ENCODE data around the gene MPP2. TPM values are rescaled to one million over a fixed set of nuclear protein-coding genes. Genes with fewer than 3 reads are reported as not detected.

The MPP2 gene, protein sequence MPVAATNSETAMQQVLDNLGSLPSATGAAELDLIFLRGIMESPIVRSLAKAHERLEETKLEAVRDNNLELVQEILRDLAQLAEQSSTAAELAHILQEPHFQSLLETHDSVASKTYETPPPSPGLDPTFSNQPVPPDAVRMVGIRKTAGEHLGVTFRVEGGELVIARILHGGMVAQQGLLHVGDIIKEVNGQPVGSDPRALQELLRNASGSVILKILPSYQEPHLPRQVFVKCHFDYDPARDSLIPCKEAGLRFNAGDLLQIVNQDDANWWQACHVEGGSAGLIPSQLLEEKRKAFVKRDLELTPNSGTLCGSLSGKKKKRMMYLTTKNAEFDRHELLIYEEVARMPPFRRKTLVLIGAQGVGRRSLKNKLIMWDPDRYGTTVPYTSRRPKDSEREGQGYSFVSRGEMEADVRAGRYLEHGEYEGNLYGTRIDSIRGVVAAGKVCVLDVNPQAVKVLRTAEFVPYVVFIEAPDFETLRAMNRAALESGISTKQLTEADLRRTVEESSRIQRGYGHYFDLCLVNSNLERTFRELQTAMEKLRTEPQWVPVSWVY
- 0.21 and 0.96 TPM in 2 replicates for total RNA-seq

DNA sequence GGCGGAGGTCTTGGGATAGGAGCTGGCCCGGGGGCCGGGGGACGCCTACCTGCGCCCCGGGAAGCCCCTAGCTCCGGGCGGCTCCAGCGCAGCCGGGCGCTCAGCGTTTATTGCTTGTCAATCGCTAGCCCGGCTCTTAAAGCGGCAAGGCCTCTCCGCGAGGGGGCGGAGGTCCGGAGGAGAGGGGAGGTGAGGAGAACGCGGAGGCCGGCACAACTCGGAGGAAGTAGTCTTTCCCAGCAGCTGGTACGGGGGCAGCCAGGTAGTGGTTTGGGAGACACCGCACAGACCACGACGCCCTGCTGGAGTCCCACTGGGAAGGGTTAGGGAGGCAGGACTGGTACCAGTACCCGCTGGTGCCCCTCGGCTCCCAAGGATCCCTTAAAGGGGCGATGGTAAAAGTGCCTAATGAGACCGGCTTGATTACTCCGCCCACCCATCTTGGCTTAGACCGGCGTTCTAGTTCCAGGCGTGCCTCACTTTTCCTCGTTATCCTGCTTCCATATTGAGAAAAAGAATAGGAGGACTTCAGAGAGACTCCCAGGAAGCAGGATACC, at the start of gene MPP2:
MPP2 (minus strand) TSS at position 112 of the 557 bp plus-strand sequence. CDS start 3,076 bp downstream, outside the sequence.

DNA sequence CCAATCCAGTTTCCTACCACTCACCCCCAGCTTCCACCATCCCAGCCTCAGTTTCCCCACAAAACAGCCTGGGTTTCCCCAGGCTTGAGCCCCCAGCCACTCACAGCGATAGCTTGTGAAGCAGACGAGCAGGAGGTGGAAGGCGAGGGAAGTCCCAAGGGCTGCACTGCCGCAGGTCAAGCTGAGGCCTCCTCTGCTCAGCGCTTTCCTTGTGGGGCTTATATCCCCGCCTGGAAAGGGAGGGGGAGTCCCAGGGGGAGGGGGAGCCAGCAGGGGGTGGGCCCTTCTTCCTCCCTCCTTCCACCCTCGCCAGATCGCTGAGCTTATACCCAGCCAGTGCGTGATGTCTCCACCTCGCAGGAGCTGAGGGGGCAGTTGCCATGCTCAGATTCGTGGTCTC, 46.4 kb upstream of the MPP2 start, which contains the start of gene PYY:
PYY (minus strand) TSS at position 195 of the 400 bp plus-strand sequence. CDS start 457 bp downstream, outside the sequence.

DNA sequence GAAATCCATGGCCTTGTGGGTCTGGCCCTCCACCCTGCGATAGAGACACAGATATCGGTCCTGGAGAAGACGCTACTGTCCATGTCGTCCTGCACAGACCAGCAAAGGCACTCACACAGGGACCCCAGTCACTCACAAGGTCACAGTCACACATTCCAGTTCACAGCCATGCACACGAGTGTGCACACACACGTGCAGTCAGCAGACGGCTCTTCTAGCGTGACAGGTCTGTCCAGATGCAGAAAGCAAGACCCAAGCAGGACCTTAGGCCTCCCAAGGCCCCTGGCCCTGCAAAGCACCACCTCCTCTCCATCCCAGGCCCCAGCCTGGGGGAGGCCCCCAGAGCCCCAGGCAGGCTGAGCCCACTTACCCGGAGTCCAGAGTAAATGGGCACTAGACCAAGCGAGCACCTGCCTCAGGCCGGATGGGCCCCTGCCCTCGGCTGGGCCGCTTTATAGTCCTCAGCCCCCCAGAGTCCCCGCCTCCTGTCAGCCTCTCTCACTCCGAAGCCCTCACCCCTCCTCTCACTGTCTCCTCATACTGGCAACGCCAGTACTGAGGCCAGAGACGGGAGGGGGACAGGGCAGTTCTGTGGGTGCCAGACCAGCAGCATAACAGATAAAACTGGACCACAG, 34.8 kb upstream of the MPP2 start, which contains the start of gene PPY:
PPY (minus strand) TSS at position 426 of the 635 bp plus-strand sequence. CDS start 822 bp downstream, outside the sequence.

DNA sequence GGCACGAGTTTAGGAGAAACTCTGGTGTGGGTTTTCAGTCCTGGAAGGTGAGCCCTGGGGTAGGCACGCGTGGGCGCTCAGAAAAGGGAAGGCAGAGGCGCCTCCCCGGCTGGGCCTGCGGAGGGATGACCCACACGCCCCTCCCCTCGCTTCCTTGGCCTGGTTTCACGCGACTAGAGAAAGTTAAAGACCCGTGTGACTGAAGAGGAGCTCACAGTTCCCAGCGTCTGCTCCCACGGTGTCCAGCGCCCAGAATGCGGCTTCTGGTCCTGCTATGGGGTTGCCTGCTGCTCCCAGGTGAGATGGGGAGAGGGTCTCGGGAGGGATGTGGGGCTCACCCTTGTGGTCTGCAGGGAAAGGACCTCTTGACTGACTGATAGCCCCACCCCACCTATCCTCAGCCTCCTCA, 60.4 kb downstream of the MPP2 start, which contains the start of gene CD300LG:
CD300LG (plus strand) TSS at position 214 of the 409 bp plus-strand sequence; CDS start at position 255, 41 bp downstream.

DNA sequence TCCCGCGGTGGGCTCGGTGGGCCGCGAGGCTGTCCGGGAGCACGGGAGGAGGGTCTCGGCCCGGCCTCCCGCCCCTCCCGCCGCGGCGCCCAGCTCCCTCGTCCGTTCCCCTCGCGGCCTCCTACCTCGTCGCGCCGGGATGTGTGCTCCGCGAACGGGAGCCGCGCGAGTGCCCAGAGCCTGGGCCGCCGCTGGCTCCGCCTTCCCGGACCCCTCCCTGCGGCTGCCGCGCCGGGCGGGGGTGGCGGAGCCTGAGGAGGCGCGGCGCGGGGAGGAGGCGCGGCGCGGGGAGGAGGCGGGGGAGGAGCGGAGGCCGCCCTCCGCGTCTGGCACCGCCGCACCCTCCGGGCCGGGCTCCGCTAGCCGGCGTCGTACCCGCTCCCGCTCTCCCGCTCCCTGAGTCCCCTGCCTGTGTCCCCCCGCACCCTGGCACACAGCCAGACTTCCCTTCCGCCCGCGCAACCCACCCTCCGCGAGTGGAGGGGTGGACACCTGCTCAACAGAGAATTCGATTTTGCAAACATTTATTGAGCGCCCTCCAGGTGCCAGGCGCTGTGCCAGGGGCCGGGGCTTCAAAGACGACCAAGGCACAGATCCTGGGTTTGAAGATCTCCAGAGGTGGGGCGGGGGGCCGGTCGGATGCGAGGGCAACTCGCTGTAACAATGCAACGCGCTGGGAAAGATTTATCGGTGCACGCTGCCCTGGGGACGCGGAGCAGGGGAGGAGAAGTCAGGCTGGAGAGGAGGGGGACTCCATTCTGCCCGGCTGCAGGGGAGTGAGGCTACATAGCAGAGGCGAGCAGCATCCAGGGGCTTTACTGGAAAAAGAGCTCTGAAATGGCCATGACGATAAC, 74.1 kb downstream of the MPP2 start, which contains the start of gene MPP3:
MPP3 (minus strand) TSS at position 171 of the 854 bp plus-strand sequence. CDS start 1,240 bp downstream, outside the sequence.

Other genes with a start within 250 kb of the MPP2 start
- 1.2 TPM in 1 of 2 replicates, not detected in the other for gene MEOX1, start 245.6 kb downstream of the MPP2 start, total RNA-seq
- gene SOST, start 148.7 kb downstream of the MPP2 start, total RNA-seq: under 0.01 TPM in 1 of 2 replicates, not detected in the other
- 39.4 and 69.2 TPM in 2 replicates for gene DUSP3, start 128.6 kb downstream of the MPP2 start, total RNA-seq
- not detected in 2 replicates for gene CFAP97D1, start 127.1 kb downstream of the MPP2 start, total RNA-seq
- 8.2 and 10.0 TPM in 2 replicates for gene MPP3, start 74.4 kb downstream of the MPP2 start, total RNA-seq
- not detected in 2 replicates for gene CD300LG, start 60.4 kb downstream of the MPP2 start, total RNA-seq
- not detected in 2 replicates for gene PPY, start 34.9 kb upstream of the MPP2 start, total RNA-seq
- 2.1 TPM in 1 of 2 replicates, not detected in the other for gene PYY, start 46.4 kb upstream of the MPP2 start, total RNA-seq
- gene NAGS, start 97.1 kb upstream of the MPP2 start, total RNA-seq: 31.1 and 33.7 TPM in 2 replicates
- gene TMEM101, start 107.4 kb upstream of the MPP2 start, total RNA-seq: 75.9 and 104 TPM in 2 replicates
- gene LSM12, start 159.1 kb upstream of the MPP2 start, total RNA-seq: 32.5 and 33.7 TPM in 2 replicates
- 6.2 and 13.7 TPM in 2 replicates for gene G6PC3, start 163.2 kb upstream of the MPP2 start, total RNA-seq
- 28.4 and 39.4 TPM in 2 replicates for gene HDAC5, start 216.1 kb upstream of the MPP2 start, total RNA-seq
- gene HROB, start 234.4 kb upstream of the MPP2 start, total RNA-seq: 0.43 and 0.48 TPM in 2 replicates

Data from tracheal epithelial cell (primary cell).